GM12878 (cell line): ENCODE measurements around the gene PSMG3. TPM values are rescaled to one million over a fixed set of nuclear protein-coding genes. Genes with fewer than 3 reads are reported as not detected.

Source experiments
- ATAC-seq: fragments of 200-7000 bp; cut with Tn5 transposase; 3 replicates; pipeline ENCODE4 v1.9.1; 2020; ENCODE audit warnings: mild to moderate bottlenecking, moderate library complexity
- BruUV-seq: library from RNA; stranded (reverse); fragments of 400-500 nt; replicated peaks from 2 replicates; lab custom pipeline; 2021; lab: Mats Ljungman, UMichigan
- CTCF ChIA-PET: fragments of 300-600 bp; sonication (Branson Sonifier 250); formaldehyde crosslinking; extraction: SDS; loops from one replicate; lab custom pipeline; 2021; ENCODE audit warnings: inconsistent platforms; lab: Yijun Ruan, JAX
- POLR2A ChIA-PET: fragments of 350-600 bp; formaldehyde crosslinking; extraction: SDS; loops from one replicate; lab custom pipeline; 2021; ENCODE audit warnings: inconsistent platforms; lab: Charles Lee
- RAD21 ChIA-PET: fragments of 300-600 bp; sonication (Branson Sonifier 250); formaldehyde crosslinking; loops from one replicate; lab custom pipeline; 2023; ENCODE audit warnings: antibody characterized with exemption; ENCODE audit not compliant: unreplicated experiment; lab: Charles Lee
- SMC1A ChIA-PET: fragments of 300-600 bp; sonication (Branson Sonifier 250); formaldehyde crosslinking; loops from one replicate; lab custom pipeline; 2023; ENCODE audit not compliant: unreplicated experiment, uncharacterized antibody; lab: Charles Lee
- DNase-seq: peaks from one replicate; pipeline ENCODE4 v3.0.0-alpha.2; 2011; ENCODE audit warnings: low read depth, low spot score
- FAIRE-seq: peaks from 3 replicates; lab custom pipeline; 2011; peaks lifted over from hg19 to GRCh38; lab: Jason Lieb, UNC
- H2AFZ ChIP-seq: 2 replicates; pipeline ENCODE4 v1.6.0; 2011; ENCODE audit warnings: low read depth, low read length, control low read depth; ENCODE audit not compliant: control insufficient read depth
- H3K27ac ChIP-seq: 2 replicates; pipeline ENCODE4 v1.5.1; 2011; ENCODE audit warnings: control low read depth; ENCODE audit not compliant: control insufficient read depth, insufficient read depth
- H3K27me3 ChIP-seq, 2 experiments: replicated peaks in 1 of 2; 2 replicates each; pipeline versions ENCODE4 v1.6.0 to v1.6.1; 2011; ENCODE audit warnings: low read length in 1 of 2; ENCODE audit not compliant: control insufficient read depth in 2 of 2, insufficient read depth in 2 of 2
- H3K36me3 ChIP-seq, 2 experiments: 2 replicates each; pipeline ENCODE4 v1.5.1; 2011; ENCODE audit warnings: low read length in 1 of 2; ENCODE audit not compliant: control insufficient read depth in 2 of 2, insufficient read depth in 2 of 2
- H3K4me1 ChIP-seq: 2 replicates; pipeline ENCODE4 v1.6.1; 2011; ENCODE audit warnings: mild to moderate bottlenecking, low read length, moderate library complexity, mixed read lengths; ENCODE audit not compliant: control insufficient read depth, insufficient read depth
- H3K4me2 ChIP-seq: 2 replicates; pipeline ENCODE4 v1.6.0; 2011; ENCODE audit warnings: control low read depth; ENCODE audit not compliant: control insufficient read depth, insufficient read depth
- H3K4me3 ChIP-seq: fragments of 200-600 bp; sonication (generic); 2 replicates; pipeline ENCODE4 v1.5.1; 2016
- H3K79me2 ChIP-seq: 2 replicates; pipeline ENCODE4 v1.6.0; 2011; ENCODE audit warnings: low read length; ENCODE audit not compliant: control insufficient read depth, insufficient read depth
- H3K9ac ChIP-seq: 2 replicates; pipeline ENCODE4 v1.8.0; 2011; ENCODE audit warnings: low read length, control low read depth, mixed read lengths; ENCODE audit not compliant: control insufficient read depth, insufficient read depth
- H3K9me3 ChIP-seq: replicated peaks from 3 replicates; pipeline ENCODE4 v1.5.1; 2011; ENCODE audit warnings: mild to moderate bottlenecking, low read length; ENCODE audit not compliant: control insufficient read depth, insufficient read depth
- H4K20me1 ChIP-seq: 2 replicates; pipeline ENCODE4 v1.6.0; 2011; ENCODE audit not compliant: control insufficient read depth, insufficient read depth
- BMI1 ChIP-seq: fragments of 450-650 bp; IDR thresholded peaks from 2 replicates; pipeline ENCODE4 v1.6.1; 2016; ENCODE audit warnings: mild to moderate bottlenecking, moderate library complexity, borderline replicate concordance
- PAX5 ChIP-seq: IDR thresholded peaks from 2 replicates; pipeline ENCODE4 v1.6.1; 2011; ENCODE audit warnings: low read depth, low read length, borderline replicate concordance
- RCOR1 ChIP-seq: conservative IDR thresholded peaks from 2 replicates; pipeline ENCODE4 v1.6.1; 2012; ENCODE audit warnings: low read depth, low read length, improper control_type of control experiment
- ZNF217 ChIP-seq: fragments of 450-650 bp; IDR thresholded peaks from 2 replicates; pipeline ENCODE4 v1.6.1; 2017; ENCODE audit warnings: antibody characterized with exemption, mild to moderate bottlenecking
- WGBS: methylation state at CpG from one replicate; pipeline ENCODE4 v1.1.6; 2016; ENCODE audit warnings: low lambda C conversion rate; ENCODE audit not compliant: insufficient replicate concordance, insufficient coverage; ENCODE audit errors: missing lambda C conversion rate; 5-methylcytosine and 5-hydroxymethylcytosine counted together
- in situ Hi-C: fragments of 300-500 bp; cut with MboI; formaldehyde crosslinking; loops from 9 replicates; pipeline ENCODE4 v1.14.3; 2018; ENCODE audit warnings: mixed read lengths
- intact Hi-C: fragments of 100-400 bp; cut with micrococcal nuclease; formaldehyde crosslinking; loops from one replicate; pipeline ENCODE4 v1.14.2; 2022; ENCODE audit not compliant: unreplicated experiment
- polyA plus RNA-seq, 11 experiments: library from polyadenylated mRNA; depleted of rRNA in 4 of 11; unstranded in 6 of 11; stranded (reverse) in 5 of 11; fragments of >200 nt; fragmentation: Nextera tagmentation in 4 of 11; fragmentation: Illumina TruSeq in 1 of 11; extraction: Ambion mirVana in 4 of 11; extraction: Trizol in 1 of 11; gene quantifications; 1 replicate in 1 of 11; 2 replicates in 10 of 11; pipeline versions ENCODE4 v1.2.1 to v1.2.3, GENCODE V29; 2011 to 2016; ENCODE audit warnings: inconsistent platforms in 2 of 11, missing spikeins in 2 of 11, low read depth in 1 of 11
- total RNA-seq, 4 experiments: library from RNA; depleted of rRNA in 3 of 4; stranded (reverse); fragments of >200 nt in 3 of 4; fragmentation: Illumina TruSeq in 1 of 4; extraction: Trizol in 1 of 4; gene quantifications; 2 replicates each; pipeline versions ENCODE4 v1.2.1 to v1.2.3, GENCODE V29; 2013 to 2021
- TF ChIP-seq, protein P1 (sequence below): fragments of 450-650 bp; IDR thresholded peaks from 2 replicates; pipeline ENCODE4 v1.6.1; 2016; ENCODE audit warnings: mild to moderate bottlenecking

PSMG3 gene
- total and polyA plus RNA-seq, 10 of the 15 experiments (the other 5 are each of a cell fraction or from before 2014, with no cell fraction given) = 23.9 to 115 (median 60.6) TPM

DNA sequence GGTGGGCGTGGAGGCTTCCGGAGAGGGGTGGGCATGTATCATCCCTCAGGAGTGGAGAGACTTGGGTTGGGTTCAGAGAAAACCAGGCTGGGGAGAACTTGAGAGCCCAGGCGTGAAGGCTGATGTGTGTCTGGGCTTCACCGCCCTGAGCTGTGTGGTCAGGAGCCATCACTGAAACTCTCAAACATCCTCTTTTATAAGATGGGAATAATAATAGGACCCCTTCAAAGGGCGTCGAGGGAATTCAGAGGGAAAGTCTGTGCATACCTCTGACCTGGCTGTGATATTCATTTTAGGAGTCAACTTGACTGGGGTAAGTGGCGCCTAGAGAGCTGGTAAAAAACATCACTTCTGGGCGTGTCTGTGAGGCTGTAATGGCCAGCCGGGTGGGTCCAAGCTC, 21.1 kb upstream of the PSMG3 start:
- no peak overlapping the region for H3K9ac ChIP-seq
- ChIA-PET SMC1A (no interaction called here), RAD21 (no interaction called here), CTCF (no interaction called here), POLR2A (no interaction called here)
- TF ChIP-seq RCOR1 (no peak), ZNF217 (no peak)
- TF ChIP-seq, protein P1, sequence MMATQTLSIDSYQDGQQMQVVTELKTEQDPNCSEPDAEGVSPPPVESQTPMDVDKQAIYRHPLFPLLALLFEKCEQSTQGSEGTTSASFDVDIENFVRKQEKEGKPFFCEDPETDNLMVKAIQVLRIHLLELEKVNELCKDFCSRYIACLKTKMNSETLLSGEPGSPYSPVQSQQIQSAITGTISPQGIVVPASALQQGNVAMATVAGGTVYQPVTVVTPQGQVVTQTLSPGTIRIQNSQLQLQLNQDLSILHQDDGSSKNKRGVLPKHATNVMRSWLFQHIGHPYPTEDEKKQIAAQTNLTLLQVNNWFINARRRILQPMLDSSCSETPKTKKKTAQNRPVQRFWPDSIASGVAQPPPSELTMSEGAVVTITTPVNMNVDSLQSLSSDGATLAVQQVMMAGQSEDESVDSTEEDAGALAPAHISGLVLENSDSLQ = no peak
- BruUV-seq = no TSS peak
- no peak for DNase-seq
- H3K36me3 ChIP-seq = no peaks in the 10 kb centered on the region
- H3K79me2 ChIP-seq = no peaks in the 10 kb centered on the region
- FAIRE-seq = no peak
- H4K20me1 ChIP-seq = no peaks in the 10 kb centered on the region
- no peak for ATAC-seq
- no peak overlapping the region for H3K4me2 ChIP-seq
- no peak overlapping the region for H3K27ac ChIP-seq
- H3K27me3 ChIP-seq = peaks cover 0 to 3% of the 10 kb centered on the region in 2 experiments; a peak in 2 of 4 replicates
- intact Hi-C loops (no loop called here), in situ Hi-C loops (no loop called here)
- peaks cover 2% of the 10 kb centered on the region; the same call in 1 of the 3 replicates for H3K9me3 ChIP-seq
- WGBS = 6% methylated on average over 9 of the region's 9 CpGs
- no peak overlapping the region for H2AFZ ChIP-seq
- H3K4me1 ChIP-seq = no peaks in the 10 kb centered on the region
- no peak overlapping the region for H3K4me3 ChIP-seq

DNA sequence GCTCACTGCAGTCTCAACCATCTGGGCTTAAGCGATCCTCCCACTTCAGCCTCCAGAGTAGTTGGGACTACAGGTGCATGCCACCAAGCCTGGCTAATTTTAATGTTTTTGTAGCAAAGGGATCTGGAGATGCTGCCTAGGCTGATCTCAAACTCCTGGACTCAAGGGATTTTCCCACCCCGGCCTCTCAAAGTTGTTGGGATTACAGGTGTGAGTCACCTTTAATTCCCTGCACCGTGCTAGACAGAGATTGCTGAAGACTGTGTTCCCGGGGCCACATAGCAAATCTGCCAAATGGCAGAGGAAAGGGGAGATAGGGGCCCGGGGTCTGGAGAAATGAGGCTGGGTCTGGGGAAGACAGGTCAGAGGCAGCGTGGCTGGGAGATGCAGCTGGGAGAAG, 20.6 kb upstream of the PSMG3 start:
- Histone ChIP-seq H4K20me1 (no peaks in the 10 kb centered on the region), H3K4me3 (no peak overlapping the region), H3K36me3 (no peaks in the 10 kb centered on the region), H2AFZ (no peak overlapping the region), H3K4me1 (no peaks in the 10 kb centered on the region), H3K27me3 (peaks cover 0 to 3% of the 10 kb centered on the region in 2 experiments; a peak in 2 of 4 replicates), H3K79me2 (no peaks in the 10 kb centered on the region), H3K4me2 (no peak overlapping the region), H3K9me3 (peaks cover 2% of the 10 kb centered on the region; the same call in 1 of the 3 replicates), H3K27ac (no peak overlapping the region), H3K9ac (no peak overlapping the region)
- CTCF ChIA-PET = no interaction called here
- no peak for FAIRE-seq
- SMC1A ChIA-PET = no interaction called here
- 45% methylated on average over 6 of the region's 6 CpGs for WGBS
- in situ Hi-C loops = no loop called here
- RAD21 ChIA-PET = no interaction called here
- no peak for ATAC-seq
- intact Hi-C loops = no loop called here
- POLR2A ChIA-PET = no interaction called here
- TF ChIP-seq PAX5 (no peak), BMI1 (no peak)
- no peak for DNase-seq
- no TSS peak for BruUV-seq
